Fibroblast of pulmonary artery (primary cell): ENCODE results near the gene CAND2.
A peak's percentile ranks its signal among the peaks of the same experiment; 100 is the strongest.

ENCODE experiments used
- DNase-seq: peaks from one replicate; pipeline ENCODE4 v3.0.0-alpha.2; 2010; ENCODE audit warnings: low read depth
- H3K4me3 ChIP-seq: replicated peaks from 2 replicates; pipeline ENCODE4 v1.5.1; 2011; ENCODE audit warnings: low read depth, mild to moderate bottlenecking, control low read depth, low read length, moderate library complexity
- TF ChIP-seq, protein P1 (sequence below): IDR thresholded peaks from 2 replicates; pipeline ENCODE4 v1.5.1; 2011; ENCODE audit warnings: mild to moderate bottlenecking, control low read depth, low read length, inconsistent platforms; ENCODE audit errors: missing control alignments

CAND2 gene

GRCh38 chr3:12758025-12758781 is 38.3 kb upstream of the CAND2 start:
- DNase-seq: peak; percentile 77
- no peak overlapping the region for H3K4me3 ChIP-seq
- TF ChIP-seq, protein P1, sequence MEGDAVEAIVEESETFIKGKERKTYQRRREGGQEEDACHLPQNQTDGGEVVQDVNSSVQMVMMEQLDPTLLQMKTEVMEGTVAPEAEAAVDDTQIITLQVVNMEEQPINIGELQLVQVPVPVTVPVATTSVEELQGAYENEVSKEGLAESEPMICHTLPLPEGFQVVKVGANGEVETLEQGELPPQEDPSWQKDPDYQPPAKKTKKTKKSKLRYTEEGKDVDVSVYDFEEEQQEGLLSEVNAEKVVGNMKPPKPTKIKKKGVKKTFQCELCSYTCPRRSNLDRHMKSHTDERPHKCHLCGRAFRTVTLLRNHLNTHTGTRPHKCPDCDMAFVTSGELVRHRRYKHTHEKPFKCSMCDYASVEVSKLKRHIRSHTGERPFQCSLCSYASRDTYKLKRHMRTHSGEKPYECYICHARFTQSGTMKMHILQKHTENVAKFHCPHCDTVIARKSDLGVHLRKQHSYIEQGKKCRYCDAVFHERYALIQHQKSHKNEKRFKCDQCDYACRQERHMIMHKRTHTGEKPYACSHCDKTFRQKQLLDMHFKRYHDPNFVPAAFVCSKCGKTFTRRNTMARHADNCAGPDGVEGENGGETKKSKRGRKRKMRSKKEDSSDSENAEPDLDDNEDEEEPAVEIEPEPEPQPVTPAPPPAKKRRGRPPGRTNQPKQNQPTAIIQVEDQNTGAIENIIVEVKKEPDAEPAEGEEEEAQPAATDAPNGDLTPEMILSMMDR: no peak

DNA sequence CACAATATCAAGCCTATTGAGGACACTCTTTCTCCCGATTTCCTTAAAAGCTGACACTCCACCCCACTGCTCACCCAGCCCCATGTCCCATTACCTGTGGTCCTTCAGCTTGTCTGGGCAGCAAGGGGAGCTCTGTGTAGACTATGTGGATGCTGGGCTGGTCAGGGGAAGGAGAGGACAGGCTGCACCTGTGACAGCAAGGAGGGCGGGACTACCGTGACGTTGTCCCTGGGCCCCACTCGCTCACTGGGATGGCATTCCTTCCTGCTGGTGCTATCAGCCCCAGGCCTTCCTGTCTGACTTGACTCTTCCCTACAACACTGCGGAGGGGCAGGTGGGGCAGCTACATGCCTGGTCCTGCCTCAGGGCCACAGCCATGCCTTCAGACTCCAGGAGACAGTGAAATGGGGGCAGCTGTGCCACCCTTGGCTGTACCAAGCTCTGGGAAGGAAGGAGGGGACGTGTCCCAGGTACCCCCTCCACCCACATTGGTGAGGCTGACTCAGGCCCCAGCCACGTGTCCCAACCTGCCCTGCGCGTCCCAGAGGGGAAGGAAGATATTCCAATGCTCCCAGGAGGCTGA is 37.3 kb upstream of the CAND2 start, which contains the start of gene TMEM40:
TSS of gene TMEM40 (minus strand) at position 163 of the 583 bp plus-strand sequence. CDS start 9,427 bp downstream, outside the sequence.
- H3K4me3 ChIP-seq: no peak within 1 kb of the TSS
- no peak for DNase-seq
- TF ChIP-seq, protein P1: no peak

DNA sequence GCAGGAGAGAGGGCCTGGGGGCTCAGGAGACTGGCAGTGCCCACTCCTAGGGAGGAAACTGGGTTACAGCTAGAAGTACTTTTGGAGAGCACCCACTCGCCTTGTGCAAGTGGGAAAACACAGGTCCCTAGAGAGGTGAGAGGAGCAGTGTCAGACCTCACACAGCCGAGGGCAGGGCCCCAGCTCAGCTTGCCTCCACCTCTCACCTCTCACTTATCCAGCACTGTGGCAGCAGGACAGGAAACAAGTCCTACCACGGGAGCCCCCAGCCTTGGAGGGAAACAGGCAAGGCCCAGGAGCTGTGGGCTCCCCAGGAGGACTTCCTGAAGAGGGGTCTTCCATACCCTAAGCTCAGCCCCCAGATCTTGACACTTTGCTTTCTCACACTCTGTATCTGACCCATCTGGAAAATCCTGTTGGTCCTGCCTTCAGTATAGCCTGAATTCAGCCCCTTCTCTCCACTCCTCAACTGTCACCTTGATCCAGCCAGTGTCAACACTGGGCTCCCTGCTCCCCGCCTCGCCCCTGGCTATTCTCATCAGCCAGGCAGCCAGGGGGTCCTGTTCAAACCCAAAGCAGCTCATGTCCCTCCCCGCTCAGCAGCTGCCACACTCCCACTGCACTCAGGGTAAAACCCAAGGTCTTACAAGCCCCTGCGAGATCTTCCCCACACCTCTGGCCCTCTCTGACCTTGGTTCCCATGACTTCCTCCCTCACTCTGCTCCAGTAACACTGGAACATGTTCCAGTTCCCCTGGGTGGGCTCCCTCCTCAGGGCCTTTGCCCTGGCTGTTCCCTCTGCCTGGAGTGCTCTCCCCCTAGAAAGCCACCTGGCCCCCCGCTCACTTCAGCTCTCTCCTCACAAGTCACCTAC is 36.6 kb upstream of the CAND2 start:
- no peak for DNase-seq
- H3K4me3 ChIP-seq: no peak overlapping the region
- TF ChIP-seq, protein P1: no peak

DNA sequence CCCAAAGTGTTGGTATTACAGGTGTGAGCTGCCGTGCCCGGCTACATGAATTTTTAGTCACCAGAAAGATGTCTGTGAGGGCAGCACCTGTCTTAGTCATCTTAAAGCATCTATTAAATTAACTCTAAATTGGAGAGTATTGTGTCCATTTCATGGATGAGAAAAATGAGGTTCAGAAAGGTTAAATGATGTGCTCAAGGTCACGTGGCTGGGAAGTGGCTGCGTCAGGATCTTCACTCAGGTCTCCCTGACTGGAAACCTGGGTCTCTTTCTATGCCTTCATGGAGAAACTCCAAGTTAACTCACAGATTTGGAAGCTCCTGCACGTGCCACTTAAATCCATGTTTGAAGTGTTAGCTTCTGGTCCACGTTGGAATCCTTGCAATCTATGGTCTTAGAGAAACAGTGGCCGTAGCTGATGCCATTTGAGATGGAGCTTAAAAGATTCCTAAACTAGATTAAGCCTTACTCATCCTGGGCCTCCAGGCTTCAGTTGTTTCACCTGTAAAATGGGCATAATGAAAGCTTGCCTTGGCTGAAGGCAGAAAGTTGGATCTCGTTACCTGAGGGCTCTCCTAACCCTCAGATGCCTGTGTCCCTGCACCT is 32.2 kb upstream of the CAND2 start:
- TF ChIP-seq, protein P1: no peak
- DNase-seq: no peak
- no peak overlapping the region for H3K4me3 ChIP-seq

GRCh38 chr3:12766541-12766940 is 29.9 kb upstream of the CAND2 start:
- DNase-seq: no peak
- H3K4me3 ChIP-seq: no peak overlapping the region
- TF ChIP-seq, protein P1: no peak
